CD4-positive, alpha-beta memory T cell (primary cell): Measurements from ENCODE around the gene SIL1. TPM values are rescaled to one million over a fixed set of nuclear protein-coding genes. Genes with fewer than 3 reads are reported as not detected.

Source experiments
- CTCF ChIA-PET: fragments of 350-600 bp; sonication (Branson Sonifier 250); formaldehyde crosslinking; loops from one replicate; lab custom pipeline; 2021; ENCODE audit warnings: inconsistent platforms; ENCODE audit not compliant: partially characterized antibody; lab: Charles Lee
- POLR2A ChIA-PET: fragments of 350-600 bp; sonication (Branson Sonifier 250); formaldehyde crosslinking; loops from one replicate; lab custom pipeline; 2021; ENCODE audit not compliant: partially characterized antibody; lab: Charles Lee
- DNase-seq, 5 donors: peaks; one replicate each; pipeline versions ENCODE4 v3.0.0 to v3.0.0-alpha.2; 2020 to 2022; ENCODE audit warnings: mixed read lengths in 1 of 5
- H3K27ac ChIP-seq: one replicate; pipeline ENCODE4 v1.7.0; 2013; ENCODE audit warnings: low read depth, low read length
- H3K27me3 ChIP-seq: 2 replicates; pipeline ENCODE4 v1.7.0; 2013; ENCODE audit warnings: mild to moderate bottlenecking, low read length, moderate library complexity; ENCODE audit not compliant: insufficient read depth
- H3K36me3 ChIP-seq: 2 replicates; pipeline ENCODE4 v1.7.0; 2013; ENCODE audit warnings: mild to moderate bottlenecking, low read length, moderate library complexity; ENCODE audit not compliant: insufficient read depth
- H3K4me1 ChIP-seq: 2 replicates; pipeline ENCODE4 v1.7.0; 2013; ENCODE audit warnings: mild to moderate bottlenecking, low read length, moderate library complexity; ENCODE audit not compliant: insufficient read depth
- H3K4me3 ChIP-seq, 2 donors: one replicate each; pipeline ENCODE4 v1.7.0; 2013; ENCODE audit warnings: low read length in 2 of 2, mild to moderate bottlenecking in 1 of 2
- H3K9me3 ChIP-seq, 2 donors: one replicate each; pipeline ENCODE4 v1.7.0; 2013; ENCODE audit warnings: low read length in 2 of 2, control low read depth in 1 of 2; ENCODE audit not compliant: control insufficient read depth in 1 of 2
- H3K27ac Mint-ChIP-seq, 7 donors: one replicate each; pipeline ENCODE4 v1.8.0; 2020 to 2021; ENCODE audit warnings: mixed read lengths in 7 of 7, mild to moderate bottlenecking in 6 of 7, inconsistent platforms in 3 of 7, moderate library complexity in 3 of 7
- H3K27me3 Mint-ChIP-seq, 2 donors: one replicate each; pipeline ENCODE4 v1.8.0; 2020 to 2021; ENCODE audit warnings: mixed read lengths in 2 of 2
- H3K36me3 Mint-ChIP-seq, 2 donors: one replicate each; pipeline ENCODE4 v1.8.0; 2020 to 2021; ENCODE audit warnings: mixed read lengths in 2 of 2, inconsistent platforms in 1 of 2, mild to moderate bottlenecking in 1 of 2
- H3K4me1 Mint-ChIP-seq, 4 donors: one replicate each; pipeline ENCODE4 v1.8.0; 2020 to 2021; ENCODE audit warnings: mixed read lengths in 4 of 4, mild to moderate bottlenecking in 1 of 4
- H3K4me3 Mint-ChIP-seq, 8 donors: one replicate each; pipeline ENCODE4 v1.8.0; 2020 to 2021; ENCODE audit warnings: mixed read lengths in 8 of 8, mild to moderate bottlenecking in 7 of 8, moderate library complexity in 6 of 8, inconsistent platforms in 3 of 8
- H3K9me3 Mint-ChIP-seq, 8 donors: one replicate each; pipeline ENCODE4 v1.8.0; 2020 to 2021; ENCODE audit warnings: mixed read lengths in 8 of 8, mild to moderate bottlenecking in 5 of 8, inconsistent platforms in 3 of 8, moderate library complexity in 1 of 8
- intact Hi-C: fragments of 100-400 bp; cut with micrococcal nuclease; formaldehyde crosslinking; loops from one replicate; pipeline ENCODE4 v1.15.1; 2023
- polyA plus RNA-seq, 2 donors: library from polyadenylated mRNA; unstranded; fragments of 300-500 nt; fragmentation: Illumina TruSeq; gene quantifications; one replicate each; pipeline ENCODE4 v1.2.3, GENCODE V29; 2021
- total RNA-seq, 2 experiments: library from RNA; stranded (reverse); gene quantifications; one replicate each; pipeline ENCODE4 v1.2.3, GENCODE V29; 2021

Gene SIL1
- total and polyA plus RNA-seq, 4 experiments from 2014 or later: 12.2 to 16.7 (median 14.4) TPM

- Histone ChIP-seq H3K27me3 (no peaks in the 10 kb centered on the region), H3K4me3 (no peak overlapping the region), H3K9me3 (no peaks in the 10 kb centered on the region), H3K36me3 (no peaks in the 10 kb centered on the region), H3K4me1 (peaks cover 32% of the 10 kb centered on the region), H3K27ac (no peak overlapping the region)
- Mint-ChIP-seq H3K4me3 (peak overlapping the region in 7 of 8 donors; percentile 0 to 74 (median 30)), H3K36me3 (no peaks in the 10 kb centered on the region), H3K4me1 (peaks cover 23 to 42% (median 32%) of the 10 kb centered on the region in 4 donors), H3K27me3 (no peaks in the 10 kb centered on the region), H3K27ac (peak overlapping the region in 2 of 7 donors; percentile 64 to 83), H3K9me3 (no peaks in the 10 kb centered on the region)
- POLR2A ChIA-PET: no interaction called here
- intact Hi-C loops: no loop called here
- CTCF ChIA-PET: no interaction called here
- DNase-seq: peak in 4 of 5 donors; percentile 6 to 24 (median 11)
Measured at GRCh38 chr5:138981586-138981985, 216.6 kb downstream of the SIL1 start.

DNA sequence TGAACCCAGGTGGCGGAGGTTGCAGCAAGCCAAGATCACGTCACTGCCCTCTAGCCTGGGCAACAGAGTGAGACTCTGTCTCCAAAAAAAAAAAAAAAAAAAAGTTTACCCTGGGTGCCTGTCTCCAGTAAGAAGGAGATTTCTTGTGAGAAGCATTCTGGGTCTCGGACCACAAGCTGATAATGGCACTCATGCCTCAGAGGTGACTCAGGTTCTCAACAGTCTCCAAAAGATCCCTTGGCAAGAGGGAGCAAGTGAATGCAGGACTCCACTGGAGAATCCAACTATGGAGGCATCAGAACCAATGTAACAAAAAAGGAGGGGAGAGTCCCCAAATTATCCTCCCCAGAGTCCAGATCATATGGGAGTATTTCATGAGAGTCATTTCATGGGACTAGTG is 217.0 kb downstream of the SIL1 start:
- ChIA-PET CTCF (no interaction called here), POLR2A (no interaction called here)
- Histone ChIP-seq H3K9me3 (no peaks in the 10 kb centered on the region), H3K36me3 (no peaks in the 10 kb centered on the region), H3K4me1 (peaks cover 32% of the 10 kb centered on the region), H3K27me3 (no peaks in the 10 kb centered on the region), H3K4me3 (no peak overlapping the region), H3K27ac (no peak overlapping the region)
- Mint-ChIP-seq H3K9me3 (no peaks in the 10 kb centered on the region), H3K4me1 (peaks cover 23 to 42% (median 32%) of the 10 kb centered on the region in 4 donors), H3K27ac (no peak overlapping the region), H3K36me3 (no peaks in the 10 kb centered on the region), H3K4me3 (peak overlapping the region in 2 of 8 donors; percentile 29 to 74), H3K27me3 (no peaks in the 10 kb centered on the region)
- no peak for DNase-seq
- intact Hi-C loops: no loop called here

- H3K4me1 Mint-ChIP-seq: peaks cover 23 to 42% (median 32%) of the 10 kb centered on the region in 4 donors
- H3K36me3 Mint-ChIP-seq: no peaks in the 10 kb centered on the region
- no peaks in the 10 kb centered on the region for H3K9me3 Mint-ChIP-seq
- Histone ChIP-seq H3K4me3 (no peak overlapping the region), H3K9me3 (no peaks in the 10 kb centered on the region), H3K36me3 (no peaks in the 10 kb centered on the region), H3K27ac (no peak overlapping the region), H3K27me3 (no peaks in the 10 kb centered on the region), H3K4me1 (peaks cover 32% of the 10 kb centered on the region)
- CTCF ChIA-PET: no interaction called here
- H3K27ac Mint-ChIP-seq: peak overlapping the region in 4 of 7 donors; percentile 57 to 74 (median 70)
- POLR2A ChIA-PET: no interaction called here
- H3K4me3 Mint-ChIP-seq: peak overlapping the region in 7 of 8 donors; percentile 25 to 74 (median 61)
- intact Hi-C loops: no loop called here
- H3K27me3 Mint-ChIP-seq: no peaks in the 10 kb centered on the region
- DNase-seq: no peak
Measured at GRCh38 chr5:138980441-138980840, 217.7 kb downstream of the SIL1 start.

- no peak overlapping the region for H3K27ac ChIP-seq
- no peaks in the 10 kb centered on the region for H3K9me3 Mint-ChIP-seq
- H3K4me3 Mint-ChIP-seq: peak overlapping the region in 7 of 8 donors; percentile 25 to 73 (median 61)
- H3K4me3 ChIP-seq: no peak overlapping the region
- no peaks in the 10 kb centered on the region for H3K9me3 ChIP-seq
- POLR2A ChIA-PET: no interaction called here
- H3K4me1 Mint-ChIP-seq: peaks cover 23 to 42% (median 31%) of the 10 kb centered on the region in 4 donors
- no peaks in the 10 kb centered on the region for H3K27me3 Mint-ChIP-seq
- intact Hi-C loops: no loop called here
- peak overlapping the region in 6 of 7 donors; percentile 46 to 74 (median 66) for H3K27ac Mint-ChIP-seq
- no peaks in the 10 kb centered on the region for H3K36me3 ChIP-seq
- H3K4me1 ChIP-seq: peaks cover 32% of the 10 kb centered on the region
- H3K36me3 Mint-ChIP-seq: no peaks in the 10 kb centered on the region
- no peaks in the 10 kb centered on the region for H3K27me3 ChIP-seq
- CTCF ChIA-PET: no interaction called here
- peak in 4 of 5 donors; percentile 18 to 28 (median 22) for DNase-seq
Measured at GRCh38 chr5:138979684-138980280, 218.4 kb downstream of the SIL1 start.

GRCh38 chr5:138978581-138978980 is 219.6 kb downstream of the SIL1 start:
- no peak for DNase-seq
- POLR2A ChIA-PET: no interaction called here
- Histone ChIP-seq H3K36me3 (no peaks in the 10 kb centered on the region), H3K9me3 (no peaks in the 10 kb centered on the region), H3K27me3 (no peaks in the 10 kb centered on the region), H3K4me1 (peaks cover 32% of the 10 kb centered on the region), H3K27ac (no peak overlapping the region), H3K4me3 (no peak overlapping the region)
- H3K9me3 Mint-ChIP-seq: no peaks in the 10 kb centered on the region
- H3K4me1 Mint-ChIP-seq: peaks cover 23 to 37% (median 31%) of the 10 kb centered on the region in 4 donors
- no peaks in the 10 kb centered on the region for H3K27me3 Mint-ChIP-seq
- H3K4me3 Mint-ChIP-seq: no peak overlapping the region
- no peak overlapping the region for H3K27ac Mint-ChIP-seq
- CTCF ChIA-PET: no interaction called here
- intact Hi-C loops: no loop called here
- H3K36me3 Mint-ChIP-seq: no peaks in the 10 kb centered on the region

DNA sequence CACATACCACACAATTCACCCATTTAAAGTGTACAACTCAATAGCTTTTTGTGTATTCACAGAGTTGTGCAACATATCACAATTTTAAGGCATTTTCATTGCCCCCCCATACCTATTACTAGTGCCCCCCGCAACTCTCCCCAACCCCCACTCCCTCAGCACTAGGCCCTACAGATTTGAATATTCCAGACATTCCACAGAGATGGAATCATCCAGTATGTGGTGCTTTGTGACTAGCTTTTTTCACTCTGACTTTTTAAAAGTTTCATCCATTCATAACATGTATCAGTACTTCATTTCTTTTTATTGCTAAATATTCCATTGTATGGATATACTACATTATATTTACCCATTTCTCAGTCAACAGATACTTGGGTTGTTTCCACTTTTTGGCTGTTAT is 220.1 kb downstream of the SIL1 start:
- Histone ChIP-seq H3K4me3 (no peak overlapping the region), H3K27me3 (no peaks in the 10 kb centered on the region), H3K9me3 (no peaks in the 10 kb centered on the region), H3K27ac (no peak overlapping the region), H3K4me1 (peaks cover 32% of the 10 kb centered on the region), H3K36me3 (no peaks in the 10 kb centered on the region)
- Mint-ChIP-seq H3K27me3 (no peaks in the 10 kb centered on the region), H3K36me3 (no peaks in the 10 kb centered on the region), H3K4me3 (no peak overlapping the region), H3K9me3 (no peaks in the 10 kb centered on the region), H3K27ac (no peak overlapping the region), H3K4me1 (peaks cover 23 to 34% (median 30%) of the 10 kb centered on the region in 4 donors)
- ChIA-PET POLR2A (no interaction called here), CTCF (no interaction called here)
- no peak for DNase-seq
- intact Hi-C loops: no loop called here

GRCh38 chr5:138975098-138975847 is 222.9 kb downstream of the SIL1 start:
- no peaks in the 10 kb centered on the region for H3K27me3 ChIP-seq
- ChIA-PET CTCF (interaction anchor here (0.8 kb wide), 1 partner anchor 9 kb away, joined by 3 read pairs; no protein-coding TSS in a partner anchor), POLR2A (no interaction called here)
- Mint-ChIP-seq H3K27ac (no peak overlapping the region), H3K27me3 (no peaks in the 10 kb centered on the region), H3K4me3 (no peak overlapping the region), H3K36me3 (no peaks in the 10 kb centered on the region), H3K9me3 (no peaks in the 10 kb centered on the region), H3K4me1 (peaks cover 8 to 10% (median 8%) of the 10 kb centered on the region in 4 donors)
- H3K9me3 ChIP-seq: no peaks in the 10 kb centered on the region
- H3K4me1 ChIP-seq: peaks cover 9% of the 10 kb centered on the region
- no peak overlapping the region for H3K27ac ChIP-seq
- DNase-seq: no peak
- intact Hi-C loops: no loop called here
- no peak overlapping the region for H3K4me3 ChIP-seq
- H3K36me3 ChIP-seq: no peaks in the 10 kb centered on the region
